ENCODE results near the gene COL16A1. TPM values are rescaled to one million over a fixed set of nuclear protein-coding genes. Genes with fewer than 3 reads are reported as not detected.

The COL16A1 gene
- total RNA-seq, 1 donor from 2014 or later, result 53.5 TPM

GRCh38 chr1:31749785-31750735 is 46.2 kb upstream of the COL16A1 start:
- TF ChIP-seq CTCF (conservative IDR thresholded peaks at IDR 0.05), result no peak
- peaks cover 51% of the 10 kb centered on the region for H3K4me1 Mint-ChIP-seq (ENCODE audit: unreplicated experiment)
- H3K4me3 Mint-ChIP-seq, result no peak overlapping the region

GRCh38 chr1:31748365-31748764 is 44.5 kb upstream of the COL16A1 start:
- no peak for TF ChIP-seq CTCF (conservative IDR thresholded peaks at IDR 0.05)
- no peaks in the 10 kb centered on the region for H3K9me3 Mint-ChIP-seq
- peaks cover 51% of the 10 kb centered on the region for H3K4me1 Mint-ChIP-seq (ENCODE audit: unreplicated experiment)
- no peaks in the 10 kb centered on the region for H3K36me3 Mint-ChIP-seq
- peak overlapping the region; percentile 37 for H3K27ac Mint-ChIP-seq
- H3K4me3 Mint-ChIP-seq, result no peak overlapping the region
- no peak for DNase-seq (ENCODE audit: extremely low spot score, unreplicated experiment)
- peaks cover 21% of the 10 kb centered on the region for H3K27me3 Mint-ChIP-seq

More at GRCh38 chr1:31749785-31750735, 46.2 kb upstream of the COL16A1 start:
- H3K27ac Mint-ChIP-seq, result no peak overlapping the region
- DNase-seq (ENCODE audit: extremely low spot score, unreplicated experiment), result no peak
- no peaks in the 10 kb centered on the region for H3K36me3 Mint-ChIP-seq
- H3K27me3 Mint-ChIP-seq, result peaks cover 25% of the 10 kb centered on the region
- no peaks in the 10 kb centered on the region for H3K9me3 Mint-ChIP-seq

GRCh38 chr1:31747304-31747703 is 43.5 kb upstream of the COL16A1 start:
- Mint-ChIP-seq H3K27ac (peak overlapping the region; percentile 1), H3K4me3 (no peak overlapping the region), H3K4me1 (ENCODE audit: unreplicated experiment) (peaks cover 47% of the 10 kb centered on the region), H3K36me3 (no peaks in the 10 kb centered on the region), H3K27me3 (peaks cover 21% of the 10 kb centered on the region), H3K9me3 (no peaks in the 10 kb centered on the region)
- TF ChIP-seq CTCF (conservative IDR thresholded peaks at IDR 0.05), result no peak
- DNase-seq (ENCODE audit: extremely low spot score, unreplicated experiment), result no peak

GRCh38 chr1:31746687-31747086 is 42.9 kb upstream of the COL16A1 start:
- H3K4me3 Mint-ChIP-seq, result no peak overlapping the region
- no peak for DNase-seq (ENCODE audit: extremely low spot score, unreplicated experiment)
- no peak overlapping the region for H3K27ac Mint-ChIP-seq
- peaks cover 21% of the 10 kb centered on the region for H3K27me3 Mint-ChIP-seq
- H3K9me3 Mint-ChIP-seq, result no peaks in the 10 kb centered on the region
- no peaks in the 10 kb centered on the region for H3K36me3 Mint-ChIP-seq
- TF ChIP-seq CTCF (conservative IDR thresholded peaks at IDR 0.05), result no peak
- H3K4me1 Mint-ChIP-seq (ENCODE audit: unreplicated experiment), result peaks cover 41% of the 10 kb centered on the region

GRCh38 chr1:31745946-31746670 is 42.3 kb upstream of the COL16A1 start:
- no peak for DNase-seq (ENCODE audit: extremely low spot score, unreplicated experiment)
- H3K27ac Mint-ChIP-seq, result no peak overlapping the region
- H3K27me3 Mint-ChIP-seq, result peaks cover 18% of the 10 kb centered on the region
- no peaks in the 10 kb centered on the region for H3K9me3 Mint-ChIP-seq
- peak; percentile 10 for TF ChIP-seq CTCF (conservative IDR thresholded peaks at IDR 0.05)
- H3K4me3 Mint-ChIP-seq, result no peak overlapping the region
- peaks cover 37% of the 10 kb centered on the region for H3K4me1 Mint-ChIP-seq (ENCODE audit: unreplicated experiment)
- no peaks in the 10 kb centered on the region for H3K36me3 Mint-ChIP-seq
